GM19328 (cell line): ENCODE measurements around the gene MLANA.

Experiments used
- ATAC-seq: cut with Tn5 transposase; IDR thresholded peaks from one replicate; pipeline ENCODE4 v1.9.1; 2021; ENCODE audit warnings: mild to moderate bottlenecking, moderate library complexity; ENCODE audit not compliant: unreplicated experiment

The MLANA gene

GRCh38 chr9:5897851-5898250 lies 7.2 kb downstream of the MLANA start:
- ATAC-seq, result no peak

GRCh38 chr9:5899292-5899691 lies 8.6 kb downstream of the MLANA start:
- no peak for ATAC-seq

DNA sequence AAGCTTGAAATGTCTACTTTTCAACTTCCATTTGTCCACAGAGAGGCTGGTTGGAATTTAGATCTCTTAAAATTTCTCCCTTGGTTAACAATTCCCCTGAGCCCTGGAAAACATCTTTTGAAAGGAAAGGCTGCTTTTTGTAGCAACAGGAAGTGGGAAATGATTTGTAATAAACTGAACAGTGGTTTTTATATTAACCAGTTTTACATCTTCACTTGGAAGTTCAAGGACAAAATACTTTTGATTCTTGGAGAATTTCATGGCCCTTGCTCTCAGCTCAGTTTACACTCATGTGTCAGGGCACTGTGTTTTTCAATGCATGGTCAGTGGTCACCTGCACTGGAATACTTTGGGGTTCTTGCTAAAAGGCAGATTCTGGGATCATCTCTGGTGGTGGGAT lies 9.9 kb downstream of the MLANA start:
- no peak for ATAC-seq

DNA sequence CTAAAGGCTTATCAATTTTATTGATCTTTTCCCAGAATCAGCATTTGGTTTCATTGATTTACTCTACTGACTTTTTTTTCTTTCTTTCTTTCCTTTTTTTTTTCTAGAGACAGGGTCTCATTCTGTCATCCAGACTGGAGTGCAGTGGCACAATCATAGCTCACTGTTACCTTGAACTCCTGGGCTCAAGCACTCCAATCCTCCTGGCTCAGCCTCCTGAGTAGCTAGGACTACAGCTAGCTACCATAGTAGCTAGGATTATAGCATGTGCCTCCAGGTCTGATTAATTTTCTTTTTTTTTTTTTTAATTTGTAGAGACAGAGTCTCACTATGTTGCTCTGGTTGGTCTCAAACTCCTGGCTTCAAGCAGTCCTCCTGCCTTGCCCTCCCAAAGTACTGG lies 11.7 kb downstream of the MLANA start:
- no peak for ATAC-seq

GRCh38 chr9:5908918-5909317 lies 18.2 kb downstream of the MLANA start:
- no peak for ATAC-seq

- no peak for ATAC-seq
Observed at GRCh38 chr9:5909976-5910375, 19.3 kb downstream of the MLANA start.

DNA sequence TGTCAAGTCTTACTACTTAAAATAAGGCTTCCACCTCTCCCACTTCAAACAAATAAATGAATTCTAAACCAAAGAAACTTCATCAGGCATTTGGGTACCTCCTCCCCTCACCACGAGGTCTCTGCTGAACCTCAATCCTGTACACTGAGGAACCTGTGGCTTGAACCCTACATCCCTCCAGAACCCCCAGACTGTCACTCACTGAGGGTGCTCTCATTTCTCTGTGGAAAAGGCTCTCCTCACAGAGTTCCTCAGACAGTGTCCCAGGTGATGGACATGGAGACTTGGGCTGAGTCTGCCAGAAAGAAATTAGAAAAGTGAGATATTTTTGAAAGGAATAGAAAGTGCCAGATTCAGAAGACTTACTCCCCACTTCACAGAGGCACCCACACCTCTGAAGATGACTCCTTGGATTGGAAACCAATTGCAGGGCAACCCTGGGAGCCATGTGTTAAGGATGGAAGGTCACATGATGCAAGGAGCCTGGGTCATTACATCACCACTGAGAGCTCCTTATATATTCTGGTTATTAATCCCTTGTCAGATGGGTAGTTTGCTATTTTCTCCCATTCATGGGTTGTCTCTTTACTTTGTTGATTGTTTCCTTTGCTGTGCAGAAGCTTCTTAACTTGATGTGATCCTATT lies 19.8 kb downstream of the MLANA start:
- no peak for ATAC-seq

DNA sequence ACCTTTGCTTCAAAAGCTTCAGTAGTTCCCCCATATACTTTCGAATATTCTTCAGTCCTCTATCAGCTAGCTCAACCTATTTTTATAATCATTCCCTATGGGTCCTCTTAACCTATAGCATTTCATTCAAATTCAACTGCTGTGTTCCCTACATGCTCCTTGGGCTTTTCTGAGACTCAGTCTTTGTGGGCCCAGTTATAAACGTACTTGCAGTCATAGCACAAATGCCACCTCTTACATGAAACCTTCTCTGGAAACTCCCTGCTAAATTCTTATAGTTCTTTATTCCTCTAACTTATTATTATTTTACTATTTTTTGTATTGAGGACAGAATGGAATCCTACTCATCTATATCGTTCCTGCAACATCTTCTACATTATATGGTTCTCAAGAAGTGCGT lies 24.7 kb downstream of the MLANA start:
- no peak for ATAC-seq

- ATAC-seq, result no peak
Observed at GRCh38 chr9:5917273-5917672, 26.6 kb downstream of the MLANA start.

DNA sequence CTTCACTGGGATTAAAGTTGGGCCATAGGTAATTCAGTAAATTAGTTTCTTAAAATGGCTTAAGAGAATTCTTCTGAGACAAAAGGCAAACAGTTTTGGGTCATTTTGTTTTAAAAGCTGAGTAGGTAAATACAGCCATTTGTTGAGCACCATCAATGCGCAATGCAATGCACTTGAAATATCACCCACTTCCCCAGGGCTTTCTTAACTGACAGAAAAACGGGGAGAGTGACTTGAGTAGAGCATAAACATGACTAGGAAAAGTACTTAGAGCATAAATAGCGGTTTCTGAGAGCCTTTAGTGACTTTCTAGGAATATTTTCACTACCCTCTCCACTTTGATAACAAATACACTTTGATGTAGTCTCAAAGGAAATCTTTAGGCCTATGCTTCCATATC lies 27.2 kb downstream of the MLANA start:
- ATAC-seq, result no peak

GRCh38 chr9:5918460-5918859 lies 27.8 kb downstream of the MLANA start:
- no peak for ATAC-seq

DNA sequence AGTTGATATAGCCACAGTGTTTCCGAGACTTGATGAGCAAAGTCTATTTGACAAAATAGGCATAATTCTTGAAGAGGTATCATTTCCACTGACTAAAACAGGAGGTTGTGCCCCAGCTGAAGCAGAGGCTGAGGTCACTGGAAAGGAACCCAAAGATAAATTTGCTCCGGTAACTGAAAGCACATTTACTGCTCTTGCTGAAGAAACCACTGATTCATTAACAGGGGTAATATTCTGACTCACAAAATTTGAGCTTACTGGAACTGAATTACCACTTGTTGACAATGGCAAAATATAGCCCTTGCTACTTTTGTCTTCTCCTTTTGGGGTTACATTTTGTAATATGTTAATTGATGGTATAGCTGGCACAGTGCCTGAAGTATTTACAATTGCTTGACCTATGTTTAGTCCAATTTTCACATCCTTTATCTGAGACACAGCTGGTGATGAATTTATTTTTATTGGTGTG lies 30.2 kb downstream of the MLANA start:
- no peak for ATAC-seq

- ATAC-seq, result no peak
Observed at GRCh38 chr9:5922192-5922591, 31.5 kb downstream of the MLANA start.

GRCh38 chr9:5931657-5932056 lies 41.0 kb downstream of the MLANA start:
- no peak for ATAC-seq

- no peak for ATAC-seq
Observed at GRCh38 chr9:5938449-5938848, 47.8 kb downstream of the MLANA start.

- ATAC-seq, result no peak
Observed at GRCh38 chr9:5939530-5939929, 48.8 kb downstream of the MLANA start.

DNA sequence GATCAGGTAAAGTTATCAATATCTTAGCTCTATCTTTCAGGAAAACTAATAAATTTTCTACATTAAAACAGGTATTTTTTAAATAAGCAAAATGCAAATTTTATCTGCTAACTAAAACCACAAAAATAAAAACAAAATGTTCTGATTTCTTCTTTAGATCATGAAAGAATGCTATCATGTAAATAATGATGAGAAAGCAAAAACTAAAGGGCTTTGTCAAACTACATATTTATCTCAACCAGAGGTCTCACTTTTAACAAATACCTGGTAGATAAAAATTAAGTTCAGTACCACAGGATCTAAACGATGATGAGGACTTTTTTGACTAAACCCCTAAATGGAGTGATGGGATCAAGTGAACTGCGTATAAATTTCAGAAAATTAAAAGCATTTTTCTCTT lies 50.5 kb downstream of the MLANA start:
- no peak for ATAC-seq

DNA sequence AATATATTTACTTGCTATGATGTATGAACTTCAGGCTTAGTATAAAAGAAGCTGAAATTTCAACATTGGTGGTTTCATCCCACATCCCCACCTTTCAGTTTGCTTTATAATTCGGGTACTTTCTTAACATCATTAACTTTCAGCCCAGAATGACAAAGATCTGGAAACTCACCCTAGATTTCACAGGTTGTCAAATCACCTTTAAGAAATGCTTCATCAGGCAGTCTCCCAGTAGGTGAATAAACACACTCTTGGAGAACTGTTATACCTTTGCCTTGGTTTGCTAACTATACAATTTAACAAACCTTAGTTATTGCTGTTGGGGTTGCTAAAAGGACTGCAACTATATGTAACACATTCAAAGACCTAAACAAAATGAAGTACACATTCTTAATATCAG lies 54.4 kb downstream of the MLANA start:
- ATAC-seq, result no peak

- no peak for ATAC-seq
Observed at GRCh38 chr9:5947912-5948311, 57.2 kb downstream of the MLANA start.

DNA sequence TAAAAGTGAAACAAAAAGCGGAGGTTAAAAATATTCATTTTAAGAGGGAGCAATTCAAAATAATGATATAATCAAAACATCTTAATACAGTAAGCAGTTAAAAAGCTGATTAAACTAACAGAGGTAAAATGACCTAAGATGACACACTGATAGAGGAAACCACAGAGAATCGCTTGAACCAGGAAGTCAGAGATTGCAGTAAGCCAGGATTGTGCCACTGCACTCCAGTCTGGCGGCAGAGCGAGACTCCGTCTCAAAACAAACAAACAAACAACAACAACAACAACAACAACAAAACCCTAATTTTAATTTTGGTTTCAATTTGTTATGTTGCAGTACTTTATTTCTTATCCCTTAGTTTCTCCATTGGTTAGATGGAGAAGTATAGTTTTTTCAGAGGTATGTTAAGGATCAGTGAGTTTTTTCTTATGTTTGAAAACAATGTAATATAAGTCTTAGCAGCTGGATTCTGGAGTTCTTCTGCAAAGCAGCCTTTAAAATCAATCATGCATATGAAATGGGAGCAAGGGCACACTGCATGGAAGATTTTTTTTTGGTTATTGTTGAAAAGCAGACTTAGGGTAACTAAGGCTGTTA lies 58.5 kb downstream of the MLANA start:
- ATAC-seq, result no peak

DNA sequence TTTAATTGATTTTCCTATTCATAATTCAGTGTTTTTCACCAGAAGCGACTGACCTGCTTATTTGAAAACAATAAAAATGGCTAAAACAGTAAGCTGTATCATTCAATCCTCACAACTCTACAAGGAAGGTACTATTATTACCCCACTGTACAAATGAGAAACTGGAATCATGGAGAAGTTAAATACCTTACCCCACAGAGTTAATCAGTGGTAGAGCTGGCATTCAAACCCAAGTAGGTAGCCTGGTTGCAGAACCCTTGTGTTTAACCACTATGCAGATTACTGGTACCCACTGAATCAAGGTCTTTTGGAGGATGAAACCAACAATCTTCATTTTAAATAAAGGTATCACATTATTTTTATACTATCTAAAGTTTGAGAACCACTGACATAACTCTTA lies 59.6 kb downstream of the MLANA start:
- ATAC-seq, result no peak

DNA sequence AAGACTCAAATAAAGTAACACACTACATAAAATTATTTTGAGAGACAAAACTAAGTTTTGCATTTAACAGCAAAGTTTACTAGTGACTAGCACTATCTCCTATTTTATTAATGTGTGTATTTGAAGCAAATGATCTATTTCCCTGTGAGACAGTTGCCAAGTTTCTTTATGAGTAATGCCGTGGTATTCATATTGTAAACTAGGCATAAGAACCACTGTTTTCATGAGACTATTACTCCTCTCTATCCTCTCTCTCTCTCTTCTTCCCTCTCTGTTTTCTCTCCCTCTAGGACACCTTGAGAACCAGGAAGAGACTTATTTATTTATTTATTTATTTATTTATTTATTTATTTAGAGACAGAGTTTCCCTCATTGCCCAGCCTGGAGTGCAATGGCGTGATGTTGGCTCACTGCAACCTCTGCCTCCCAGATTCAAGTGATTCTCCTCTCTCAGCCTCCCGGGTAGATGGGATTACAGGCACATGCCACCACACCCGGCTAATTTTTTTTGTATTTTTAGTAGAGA lies 61.1 kb downstream of the MLANA start:
- no peak for ATAC-seq
